ENCODE results near the gene RELN. TPM values are rescaled to one million over a fixed set of nuclear protein-coding genes. Genes with fewer than 3 reads are reported as not detected.
A peak's percentile ranks its signal among the peaks of the same experiment; 100 is the strongest.

RELN gene
- total RNA-seq, 1 donor from 2014 or later, result 2.5 TPM

DNA sequence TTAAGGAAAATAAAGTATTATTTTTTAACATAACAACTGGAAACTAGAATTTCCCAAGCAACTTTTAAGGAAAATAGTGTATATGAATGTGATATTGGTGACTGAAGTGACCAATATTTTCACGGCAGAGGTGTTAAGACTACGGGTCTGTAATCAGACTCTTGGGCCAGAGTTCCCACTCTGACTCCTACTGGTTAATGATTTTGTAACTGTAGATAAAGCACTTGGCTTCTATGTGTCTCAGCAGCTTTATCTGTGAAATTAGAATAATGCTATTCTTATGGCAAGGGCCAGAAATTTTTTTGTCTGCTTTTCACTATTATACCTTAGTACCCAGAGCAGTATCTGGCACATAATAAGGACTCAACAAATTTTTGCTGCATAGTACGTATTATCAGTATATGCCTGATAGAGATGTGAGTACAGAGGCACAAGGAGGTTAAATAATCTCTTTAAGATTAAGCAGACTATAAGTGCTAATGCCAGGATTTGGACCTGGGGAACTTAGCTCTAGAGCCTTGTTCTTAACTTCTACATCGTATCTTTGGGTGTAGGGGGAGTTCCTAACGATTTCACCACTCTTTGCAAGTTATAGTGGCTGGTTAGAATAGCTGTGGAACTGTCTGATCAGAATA, 357.3 kb downstream of the RELN start:
- no peak for DNase-seq
- ATAC-seq, result no peak
- intact Hi-C loops (cut with micrococcal nuclease), result no loop called here

DNA sequence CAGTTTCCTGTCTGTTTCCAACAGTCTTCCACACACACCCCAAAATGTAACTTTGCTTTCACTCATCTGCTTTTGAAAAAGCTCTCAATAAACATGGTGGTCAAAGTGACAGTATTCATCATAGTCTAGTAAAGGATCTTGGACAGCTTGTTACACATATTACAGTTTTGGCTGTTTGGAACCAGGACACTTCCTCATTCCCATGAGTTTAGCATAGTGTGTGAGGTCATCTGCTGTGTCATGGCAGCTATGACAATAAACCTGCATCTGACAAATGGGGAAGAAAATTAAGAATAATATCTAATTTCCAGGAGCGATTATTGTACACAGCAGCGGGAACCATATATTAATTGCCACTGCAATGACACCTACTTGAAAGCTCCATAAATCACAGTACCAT, 359.1 kb downstream of the RELN start:
- ATAC-seq (no peak), DNase-seq (no peak)
- intact Hi-C loops (cut with micrococcal nuclease), result no loop called here

DNA sequence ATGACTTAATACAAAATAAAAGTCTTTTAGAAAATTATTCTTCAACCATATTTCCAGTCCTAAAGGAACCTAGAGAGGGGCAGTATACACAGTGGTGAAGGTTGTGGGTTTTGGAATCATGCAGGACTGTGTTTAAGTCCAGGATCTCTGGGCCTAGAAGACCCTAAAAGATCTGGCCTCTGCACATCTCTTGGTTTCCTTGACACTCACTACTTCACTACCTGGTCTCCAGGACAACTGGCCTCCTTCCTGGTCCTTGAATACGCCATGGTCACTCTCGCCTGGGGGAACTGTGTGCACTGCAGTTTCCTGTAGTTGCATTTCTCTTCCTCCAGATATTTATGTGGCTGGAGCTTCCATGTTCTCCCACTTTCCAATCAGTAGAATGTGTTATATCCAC, 360.7 kb downstream of the RELN start:
- no peak for DNase-seq
- ATAC-seq, result no peak
- intact Hi-C loops (cut with micrococcal nuclease), result no loop called here

DNA sequence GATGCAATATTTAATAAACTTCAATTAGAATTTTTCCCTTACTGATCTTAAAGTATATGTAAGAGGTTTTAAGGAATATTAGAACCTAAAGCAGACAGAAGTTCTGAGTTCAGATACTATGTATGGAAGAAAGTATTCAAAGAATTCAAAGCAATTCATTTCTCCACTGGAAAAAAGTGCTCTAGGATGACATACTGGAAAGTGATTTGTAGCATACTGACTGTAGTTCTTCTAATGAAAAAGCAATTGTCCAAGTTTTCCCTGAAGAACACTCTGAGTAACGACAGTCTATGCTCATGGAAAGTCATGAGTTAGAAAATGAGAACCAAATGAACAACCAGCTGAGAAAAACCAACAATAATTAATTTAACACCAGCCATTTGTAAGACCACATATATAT, 362.7 kb downstream of the RELN start:
- no peak for ATAC-seq
- DNase-seq, result no peak
- intact Hi-C loops (cut with micrococcal nuclease), result no loop called here

DNA sequence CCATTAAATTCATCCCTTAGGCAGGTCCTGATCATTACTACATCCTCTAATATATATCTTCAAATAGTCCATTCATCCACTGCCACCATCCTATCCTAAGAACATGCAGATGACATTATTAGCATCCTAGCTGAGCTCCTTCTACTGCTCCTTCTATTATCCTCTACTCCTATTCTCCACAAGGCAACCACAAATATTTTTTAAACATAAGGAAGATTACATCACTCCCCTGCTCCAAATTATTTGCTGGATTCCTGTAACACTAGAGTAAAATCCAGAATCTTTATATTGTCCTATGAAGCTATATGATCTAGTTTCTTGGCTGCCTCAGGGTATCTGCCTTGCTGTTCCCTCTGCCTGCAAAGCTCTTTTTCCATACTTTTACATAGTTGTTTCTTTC, 367.2 kb downstream of the RELN start:
- DNase-seq (no peak), ATAC-seq (no peak)
- intact Hi-C loops (cut with micrococcal nuclease), result no loop called here

DNA sequence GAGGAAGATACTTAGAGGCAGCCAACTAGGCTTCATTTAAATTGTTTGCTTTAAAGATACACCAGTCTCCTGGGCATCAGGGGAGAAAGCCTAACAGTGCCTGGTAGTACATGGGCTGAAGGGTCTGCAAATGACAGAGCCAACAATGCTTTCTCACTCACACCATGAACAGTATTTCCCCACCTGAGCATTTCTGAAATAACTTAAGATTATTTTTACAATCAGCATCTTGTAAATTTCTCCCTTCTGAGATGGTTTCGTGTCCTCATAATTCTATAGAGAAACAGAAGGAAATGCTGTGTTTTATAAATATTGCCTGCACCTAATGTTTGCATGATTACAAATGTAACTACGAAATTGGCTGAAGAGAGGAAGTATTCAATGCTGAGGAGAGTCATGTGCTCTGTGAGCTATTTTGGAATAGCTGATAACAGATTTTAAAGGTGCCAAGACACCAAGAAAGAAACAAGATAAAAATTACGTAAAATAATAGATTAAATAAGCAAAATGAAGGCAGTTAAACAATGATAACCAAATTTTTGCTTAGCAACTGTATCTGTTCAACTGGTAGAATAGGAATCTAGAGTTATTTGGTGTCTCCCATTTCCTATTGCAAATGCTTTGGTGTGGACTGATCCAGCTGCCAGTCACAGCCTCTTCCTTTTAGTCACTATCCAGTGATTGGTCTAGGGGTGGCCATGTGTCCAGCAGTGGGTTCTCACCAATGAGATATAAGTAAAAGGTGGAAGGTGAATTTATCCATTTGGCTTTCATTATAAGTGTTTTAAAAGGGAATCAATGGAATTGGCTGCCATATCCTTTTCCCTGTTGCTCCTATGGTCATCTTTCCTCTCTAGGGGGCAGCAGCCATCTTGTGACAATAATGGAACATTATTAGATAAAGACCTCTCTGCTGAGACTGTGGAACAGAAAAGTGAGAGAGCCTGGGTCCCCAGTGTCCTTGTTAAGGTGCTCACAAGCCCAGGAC, 375.5 kb downstream of the RELN start:
- intact Hi-C loops (cut with micrococcal nuclease), result no loop called here
- no peak for DNase-seq
- ATAC-seq, result peak; percentile 47

DNA sequence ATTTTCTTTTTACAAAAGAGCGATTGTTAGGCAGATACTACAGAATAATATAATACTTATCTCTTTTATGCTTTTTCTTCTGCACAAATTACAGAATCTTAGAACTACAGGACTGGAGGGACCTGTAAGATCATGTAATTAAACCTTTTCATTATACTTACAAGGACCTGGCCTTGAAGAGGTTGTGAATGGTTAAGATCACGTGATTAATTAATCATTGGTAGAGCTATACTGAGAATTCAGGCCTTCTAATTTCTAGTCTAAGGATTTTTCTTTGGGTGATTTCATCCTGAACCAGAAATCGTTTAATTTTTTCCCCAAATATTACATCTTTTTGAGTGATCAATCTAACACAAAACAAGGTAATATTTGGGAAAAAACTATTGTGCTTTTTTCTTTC, 379.7 kb downstream of the RELN start:
- no peak for DNase-seq
- intact Hi-C loops (cut with micrococcal nuclease), result no loop called here
- no peak for ATAC-seq

DNA sequence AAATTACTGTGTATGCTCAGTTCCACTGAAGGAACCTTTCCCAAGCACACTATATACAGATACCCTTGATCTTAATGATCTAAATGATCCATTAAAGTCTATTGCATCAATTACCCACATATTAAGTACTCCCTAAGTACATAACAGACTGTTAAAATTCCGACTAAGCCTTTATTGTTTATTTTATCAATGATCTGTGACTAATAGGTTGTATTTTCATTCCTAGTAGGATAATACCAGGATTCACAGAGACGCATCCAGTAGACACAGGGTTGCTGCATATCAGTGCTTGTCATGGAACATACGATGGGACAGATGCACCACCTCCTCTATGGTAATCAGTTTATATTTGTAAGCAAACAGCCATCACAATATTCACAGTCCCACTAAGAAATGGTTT, 383.8 kb downstream of the RELN start:
- intact Hi-C loops (cut with micrococcal nuclease), result no loop called here
- no peak for DNase-seq
- ATAC-seq, result no peak

DNA sequence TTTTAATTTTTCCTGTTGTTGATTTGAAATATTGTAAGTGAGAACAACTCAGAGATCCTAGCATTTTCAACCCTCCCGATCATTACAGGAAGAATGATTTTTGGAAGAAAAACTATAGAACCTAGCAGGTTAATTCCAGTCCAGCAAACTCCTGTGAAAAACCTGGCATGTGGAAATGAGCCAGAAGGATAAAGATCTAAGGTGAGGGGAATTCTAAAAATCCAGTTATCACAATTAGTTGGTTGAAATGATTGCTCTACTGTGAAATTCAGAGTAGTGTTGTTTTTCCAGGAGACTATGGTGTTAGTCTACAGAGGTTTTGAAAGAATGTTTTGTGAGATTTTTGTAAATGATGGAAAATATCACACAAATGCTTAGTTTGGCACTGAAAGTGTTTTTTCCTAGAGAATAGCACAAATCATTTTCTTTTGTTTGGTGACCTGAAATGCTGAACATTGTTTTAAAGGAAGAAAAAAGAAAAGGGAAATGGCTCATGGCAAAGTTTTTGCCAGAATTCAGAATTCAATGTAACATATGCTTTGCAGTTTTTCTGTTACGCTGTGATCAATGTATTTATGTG, 391.0 kb downstream of the RELN start:
- ATAC-seq, result no peak
- DNase-seq, result no peak
- intact Hi-C loops (cut with micrococcal nuclease), result no loop called here

DNA sequence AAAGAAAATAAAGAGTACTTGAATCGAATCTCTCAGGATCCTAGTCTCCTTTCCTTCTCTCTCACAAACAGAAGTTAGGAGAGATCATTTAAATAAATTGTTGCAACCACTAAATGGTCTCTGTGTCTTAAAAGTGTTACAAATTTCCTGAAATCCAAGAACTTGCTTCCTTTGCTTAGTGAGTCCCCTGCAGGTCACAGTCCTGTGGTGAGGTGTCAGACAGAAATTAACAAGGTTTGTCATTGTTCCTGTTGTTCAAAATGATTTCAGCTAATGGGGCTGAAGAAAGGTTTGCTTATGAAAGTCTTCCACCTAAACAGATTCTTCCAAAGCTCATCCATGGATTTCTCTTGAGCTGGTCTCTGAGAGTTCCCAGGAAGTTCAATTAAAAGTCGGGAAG, 391.9 kb downstream of the RELN start:
- no peak for DNase-seq
- ATAC-seq, result no peak
- intact Hi-C loops (cut with micrococcal nuclease), result no loop called here

DNA sequence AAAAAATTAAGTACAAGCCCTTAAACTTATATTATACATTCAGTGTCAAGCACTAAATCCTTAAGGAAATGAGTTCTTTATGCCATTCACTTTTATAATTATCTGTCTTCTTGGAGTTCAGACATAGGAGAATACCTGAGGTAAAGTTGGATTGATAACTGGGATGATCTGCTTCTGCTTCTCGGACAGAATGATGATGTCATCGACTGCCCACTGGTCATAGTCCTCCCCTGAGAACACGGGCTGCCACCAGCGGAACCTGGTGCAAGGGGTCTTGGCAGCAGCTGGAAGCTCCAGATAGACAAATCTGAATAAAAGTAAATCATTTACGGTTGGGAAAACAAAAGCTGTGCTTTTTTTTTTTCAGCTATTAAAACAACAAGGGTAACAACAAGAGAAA, 395.3 kb downstream of the RELN start:
- intact Hi-C loops (cut with micrococcal nuclease), result no loop called here
- no peak for ATAC-seq
- no peak for DNase-seq

DNA sequence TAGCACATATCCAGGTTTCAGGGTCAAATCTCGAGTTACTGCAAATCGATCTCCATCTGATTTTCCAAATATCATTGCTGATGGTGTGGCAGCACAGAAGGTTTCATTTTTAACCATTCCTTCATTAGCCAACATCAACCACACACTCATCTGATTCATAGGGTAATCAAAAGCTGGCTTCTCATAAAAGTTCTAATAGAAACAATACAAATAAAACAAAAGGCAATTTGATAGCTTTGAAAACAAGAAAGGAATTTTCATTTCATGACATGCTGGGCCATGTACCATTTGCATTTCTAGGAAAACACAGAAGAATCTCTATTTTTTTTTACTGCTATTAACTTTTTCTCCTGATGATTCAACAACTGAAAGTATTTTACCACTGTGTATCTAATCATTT, 395.8 kb downstream of the RELN start:
- ATAC-seq (no peak), DNase-seq (no peak)
- intact Hi-C loops (cut with micrococcal nuclease), result no loop called here

DNA sequence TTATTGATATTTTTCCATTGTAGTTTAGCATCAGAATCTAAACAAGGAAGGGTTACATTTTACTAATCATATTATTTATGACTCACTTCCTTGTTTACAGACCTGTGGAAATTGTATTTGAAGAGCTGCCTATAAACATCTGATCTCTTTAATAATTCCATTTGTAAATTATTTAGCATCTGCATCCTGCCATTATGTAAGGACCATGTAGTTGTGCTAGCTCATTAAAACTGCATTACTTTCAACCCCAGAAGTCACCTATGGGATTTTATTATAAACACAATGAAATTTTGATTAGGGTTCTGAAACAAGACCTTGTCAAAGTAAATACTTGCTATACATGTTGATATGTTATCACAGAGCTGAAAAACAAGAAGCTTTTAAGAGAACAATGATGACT, 396.6 kb downstream of the RELN start:
- ATAC-seq, result no peak
- intact Hi-C loops (cut with micrococcal nuclease), result no loop called here
- no peak for DNase-seq

DNA sequence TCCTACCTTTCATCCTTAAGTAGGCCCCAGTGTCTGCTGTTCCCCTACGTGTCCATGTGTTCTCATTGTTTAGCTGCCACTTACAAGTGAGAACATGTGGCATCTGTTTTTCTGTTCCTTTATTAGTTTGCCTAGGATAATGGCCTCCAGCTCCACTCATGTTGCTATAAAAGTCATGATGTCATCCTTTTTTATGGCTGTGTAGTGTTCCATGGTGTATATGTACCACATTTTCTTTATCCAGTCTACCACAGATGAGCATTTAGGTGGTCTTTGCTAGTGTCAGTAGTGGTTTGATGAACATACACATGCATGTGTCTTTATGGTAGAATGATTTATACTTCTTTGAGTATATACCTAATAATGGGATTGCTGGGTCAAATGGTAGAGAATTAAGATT, 397.3 kb downstream of the RELN start:
- ATAC-seq (no peak), DNase-seq (no peak)
- intact Hi-C loops (cut with micrococcal nuclease), result no loop called here

DNA sequence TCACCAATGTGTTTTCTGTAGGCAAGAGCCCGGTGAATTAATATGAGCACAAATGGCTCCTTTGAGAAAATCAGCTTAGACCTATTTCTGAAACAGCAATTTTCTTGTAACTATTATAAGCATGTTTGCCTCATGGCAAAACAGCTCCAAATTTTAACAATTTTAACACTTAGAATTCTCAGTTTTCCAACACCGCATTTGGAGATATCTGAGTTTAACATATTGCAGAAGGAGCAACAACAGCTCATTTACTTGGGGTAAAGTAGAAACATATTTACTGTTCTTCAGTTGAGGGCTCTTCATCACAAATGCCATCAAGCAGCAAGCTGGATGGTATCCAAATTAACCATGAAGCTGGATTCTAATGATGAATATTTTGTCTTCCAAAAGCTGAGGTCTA, 409.4 kb downstream of the RELN start:
- DNase-seq, result no peak
- intact Hi-C loops (cut with micrococcal nuclease), result no loop called here
- ATAC-seq, result no peak

DNA sequence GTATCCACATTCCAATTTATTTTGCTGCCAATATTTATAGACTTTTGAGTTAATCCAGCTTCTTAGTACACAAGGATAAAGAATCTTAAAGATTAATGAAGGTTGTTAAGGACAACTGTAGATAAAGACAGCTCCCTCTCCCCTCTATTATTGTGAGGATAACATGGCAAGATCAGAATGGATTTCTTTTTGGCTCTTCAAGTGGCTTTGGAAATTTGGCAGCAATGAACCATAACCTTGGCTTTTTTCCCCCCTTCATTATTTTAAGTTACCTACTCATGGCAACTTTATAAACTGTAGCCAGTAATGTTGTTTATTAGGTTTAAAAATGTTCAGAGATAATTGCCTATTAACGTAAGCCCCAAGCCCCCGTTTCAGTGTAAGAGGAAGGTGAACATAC, 412.4 kb downstream of the RELN start:
- no peak for ATAC-seq
- intact Hi-C loops (cut with micrococcal nuclease), result loop anchor here (10.0 kb wide), 1 partner anchor 578 kb away; no protein-coding TSS in a partner anchor
- no peak for DNase-seq

DNA sequence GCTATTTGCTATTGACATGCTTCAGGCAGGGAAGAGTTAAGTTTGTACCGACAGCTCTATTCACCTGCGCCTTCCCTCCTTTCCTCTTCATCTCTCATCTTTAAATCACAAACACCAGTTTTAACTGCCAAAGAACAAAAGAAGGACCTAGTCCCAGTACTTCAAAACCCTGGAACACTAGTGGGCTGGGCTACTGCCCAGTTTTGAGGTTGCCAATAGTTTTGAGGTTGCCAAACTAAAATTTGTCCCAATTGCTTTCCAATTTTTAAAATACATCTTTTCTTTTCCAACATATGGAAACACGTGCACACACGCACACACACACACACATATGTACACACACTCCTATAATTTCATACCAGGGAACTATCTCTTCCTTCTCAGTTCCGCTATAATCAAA, 412.8 kb downstream of the RELN start:
- no peak for DNase-seq
- ATAC-seq, result peak; percentile 27
- intact Hi-C loops (cut with micrococcal nuclease), result loop anchor here (10.0 kb wide), 1 partner anchor 578 kb away; no protein-coding TSS in a partner anchor

DNA sequence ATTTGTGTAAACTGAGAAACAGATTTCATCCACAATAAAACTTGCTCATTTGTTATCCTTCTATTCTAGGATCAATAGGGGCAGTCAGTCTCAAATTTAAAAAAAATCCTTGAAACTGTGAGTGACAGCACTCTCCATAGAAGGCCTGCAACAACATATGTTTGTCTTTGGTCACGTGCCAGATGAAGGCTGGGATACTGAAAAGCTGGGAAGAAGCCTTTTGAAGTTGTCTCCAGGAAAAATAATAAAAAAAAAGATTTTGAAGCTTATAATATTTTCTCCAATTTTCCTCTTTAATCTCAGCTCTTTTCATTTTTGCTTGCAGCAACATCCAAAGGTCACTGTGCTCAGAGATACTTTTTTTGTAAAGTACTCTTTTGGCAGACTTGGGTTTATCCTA, 414.9 kb downstream of the RELN start:
- intact Hi-C loops (cut with micrococcal nuclease), result loop anchor here (10.0 kb wide), 1 partner anchor 580 kb away; no protein-coding TSS in a partner anchor

DNA sequence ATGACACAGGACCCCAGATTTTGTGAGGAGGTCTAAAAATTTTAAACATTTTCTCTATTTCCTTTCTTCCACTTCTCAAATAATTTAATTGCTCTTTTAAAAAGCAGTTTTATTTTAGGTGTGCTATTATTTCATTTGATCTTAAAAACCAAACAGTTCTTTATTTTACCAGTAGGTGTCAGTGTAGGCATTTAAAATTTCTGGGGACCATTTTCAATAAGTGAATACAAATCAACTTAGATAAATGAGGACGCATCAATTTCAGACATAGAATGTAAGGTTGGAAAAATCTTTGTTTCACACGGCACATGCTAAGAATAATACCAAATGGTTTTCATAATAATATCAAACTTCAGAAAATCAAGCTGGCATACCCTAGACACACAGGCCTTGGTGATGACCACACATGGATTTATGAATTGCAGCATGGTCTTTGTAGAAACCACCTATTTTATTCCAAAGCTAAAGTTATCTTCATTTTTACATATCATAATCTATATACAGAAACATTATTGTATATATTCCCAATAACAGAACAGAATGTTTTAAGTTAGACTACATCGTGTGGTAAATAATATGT, 415.9 kb downstream of the RELN start:
- intact Hi-C loops (cut with micrococcal nuclease), result loop anchor here (10.0 kb wide), 1 partner anchor 581 kb away; no protein-coding TSS in a partner anchor
- DNase-seq (no peak), ATAC-seq (no peak)

More for the DNA sequence above, 414.9 kb downstream of the RELN start:
- DNase-seq, result no peak
- no peak for ATAC-seq

DNA sequence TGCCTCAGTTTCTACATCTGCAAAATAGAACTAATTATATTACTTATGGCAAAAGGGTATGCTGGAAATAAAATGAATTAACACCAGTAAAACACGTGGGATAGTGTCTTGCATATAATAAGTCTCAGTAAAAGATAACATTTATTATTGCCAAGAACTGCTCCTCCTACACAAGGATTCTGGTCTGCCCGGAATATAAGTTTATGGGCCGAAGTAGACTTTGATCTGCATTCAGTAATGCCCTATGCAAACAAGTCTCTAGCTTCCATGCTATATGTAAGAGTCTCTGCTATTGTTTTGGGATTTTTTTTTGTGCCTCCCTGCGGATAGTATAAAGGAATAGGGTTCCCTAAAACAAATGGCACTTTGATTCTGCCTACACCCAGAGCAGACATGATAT, 417.9 kb downstream of the RELN start:
- ATAC-seq, result no peak
- DNase-seq, result no peak
- intact Hi-C loops (cut with micrococcal nuclease), result loop anchor here (10.0 kb wide), 1 partner anchor 583 kb away; no protein-coding TSS in a partner anchor

Measured in left ventricle myocardium superior (tissue), 1 donor.